ENCODE measurements around the gene FARSA. TPM values are rescaled to one million over a fixed set of nuclear protein-coding genes. Genes with fewer than 3 reads are reported as not detected.

FARSA gene
- total and polyA plus RNA-seq, 2 of the 13 experiments (the other 11 are each of a cell fraction or from before 2014, with no cell fraction given) = 25.9 to 72.0 TPM

DNA sequence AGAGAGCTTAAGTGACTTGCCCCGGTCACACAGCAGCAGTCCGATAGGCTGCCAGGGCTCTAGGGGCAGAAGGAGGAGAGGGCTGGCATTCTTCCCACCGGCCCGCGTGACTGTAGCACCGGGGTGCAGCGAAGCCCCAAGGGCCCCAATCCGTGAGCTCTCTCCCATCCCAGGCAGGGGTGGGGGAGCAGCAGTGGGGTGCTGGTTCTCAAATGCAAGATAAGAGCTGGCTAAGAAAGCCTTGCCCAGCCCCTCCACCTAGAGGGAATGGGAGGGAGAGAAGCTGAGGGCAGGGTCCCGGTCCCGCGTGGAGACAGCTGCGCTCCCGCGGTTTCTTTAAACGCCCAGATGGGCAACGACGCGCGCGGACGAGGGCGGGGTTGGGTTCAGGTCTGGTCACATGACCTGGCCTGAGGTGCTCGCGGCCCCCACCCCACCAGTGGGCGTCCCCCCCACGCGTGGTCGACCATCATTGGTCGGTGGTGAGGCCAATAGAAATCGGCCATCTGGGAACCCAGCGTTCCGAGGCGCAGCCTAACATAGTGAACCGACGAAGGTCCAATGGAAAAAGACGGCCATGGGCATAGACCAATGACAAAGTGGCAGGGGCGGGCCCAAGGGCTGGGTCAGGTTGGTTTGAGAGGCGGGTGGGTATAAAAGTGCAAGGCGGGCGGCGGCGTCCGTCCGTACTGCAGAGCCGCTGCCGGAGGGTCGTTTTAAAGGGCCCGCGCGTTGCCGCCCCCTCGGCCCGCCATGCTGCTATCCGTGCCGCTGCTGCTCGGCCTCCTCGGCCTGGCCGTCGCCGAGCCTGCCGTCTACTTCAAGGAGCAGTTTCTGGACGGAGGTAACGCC lies 4.6 kb upstream of the FARSA start, which contains the start of gene CALR (continued):
- TF ChIP-seq CCAR2 (optimal IDR thresholded peaks at IDR 0.05; ENCODE audit: low read depth, low read length) (no peak), NCOA2 (CRISPR knock-in tag; IDR thresholded peaks at IDR 0.05) (peak; percentile 11; the same call in 1 of the 2 replicates), TERF1 (CRISPR knock-in tag; IDR thresholded peaks at IDR 0.05) (no peak), HMGXB4 (CRISPR knock-in tag; IDR thresholded peaks at IDR 0.05; ENCODE audit: borderline replicate concordance in 1 of 2, low read depth in 1 of 2) (peak; percentile 73 to 83; a peak in 2 of 4 replicates), KLF6 (CRISPR knock-in tag; IDR thresholded peaks at IDR 0.05) (peak; percentile 78; the same call in 1 of the 2 replicates), ZFAT (CRISPR knock-in tag; conservative IDR thresholded peaks at IDR 0.05) (no peak), ZNF678 (CRISPR knock-in tag; IDR thresholded peaks at IDR 0.05) (peak; percentile 63; the same call in 1 of the 2 replicates), ZBTB7A (CRISPR knock-in tag; IDR thresholded peaks at IDR 0.05) (0 out of 2 replicates have a peak, but pooled peaks have one; percentile 66), ZSCAN20 (CRISPR knock-in tag; IDR thresholded peaks at IDR 0.05; ENCODE audit: borderline replicate concordance) (no peak), ZNF343 (CRISPR knock-in tag; IDR thresholded peaks at IDR 0.05) (peak; percentile 87; the same call in 1 of the 2 replicates), ZNF761 (CRISPR knock-in tag; conservative IDR thresholded peaks at IDR 0.05) (peak; percentile 93), ZFYVE20 (CRISPR knock-in tag; IDR thresholded peaks at IDR 0.05; ENCODE audit: borderline replicate concordance, low read depth) (no peak), ZNF609 (CRISPR knock-in tag; IDR thresholded peaks at IDR 0.05; ENCODE audit: borderline replicate concordance) (peak; percentile 43; the same call in 1 of the 2 replicates), MEIS1 (CRISPR knock-in tag; IDR thresholded peaks at IDR 0.05; ENCODE audit: borderline replicate concordance) (peak; percentile 85), MAX (IDR thresholded peaks at IDR 0.05) (peak; percentile 55; the same call in 1 of the 2 replicates), ZBTB38 (CRISPR knock-in tag; IDR thresholded peaks at IDR 0.05) (peak; percentile 32; the same call in 1 of the 2 replicates), ZNF546 (CRISPR knock-in tag; conservative IDR thresholded peaks at IDR 0.05) (no peak), ATF2 (CRISPR knock-in tag; IDR thresholded peaks at IDR 0.05) (no peak)

All from HepG2 (cell line).